M059J (cell line): ENCODE measurements around the gene GATB. TPM values are rescaled to one million over a fixed set of nuclear protein-coding genes. Genes with fewer than 3 reads are reported as not detected.
A peak's percentile ranks its signal among the peaks of the same experiment; 100 is the strongest.

Experiments used
- DNase-seq: peaks from one replicate; pipeline ENCODE4 v3.0.0-alpha.2; 2012; ENCODE audit warnings: low read depth
- total RNA-seq: library from RNA; depleted of rRNA; stranded (reverse); fragments of >200 nt; shearing (Covaris generic); gene quantifications from 2 replicates; pipeline ENCODE4 v1.2.3, GENCODE V29; 2014

Gene GATB
- total RNA-seq, 1 experiment from 2014 or later, result 31.7 TPM

DNA sequence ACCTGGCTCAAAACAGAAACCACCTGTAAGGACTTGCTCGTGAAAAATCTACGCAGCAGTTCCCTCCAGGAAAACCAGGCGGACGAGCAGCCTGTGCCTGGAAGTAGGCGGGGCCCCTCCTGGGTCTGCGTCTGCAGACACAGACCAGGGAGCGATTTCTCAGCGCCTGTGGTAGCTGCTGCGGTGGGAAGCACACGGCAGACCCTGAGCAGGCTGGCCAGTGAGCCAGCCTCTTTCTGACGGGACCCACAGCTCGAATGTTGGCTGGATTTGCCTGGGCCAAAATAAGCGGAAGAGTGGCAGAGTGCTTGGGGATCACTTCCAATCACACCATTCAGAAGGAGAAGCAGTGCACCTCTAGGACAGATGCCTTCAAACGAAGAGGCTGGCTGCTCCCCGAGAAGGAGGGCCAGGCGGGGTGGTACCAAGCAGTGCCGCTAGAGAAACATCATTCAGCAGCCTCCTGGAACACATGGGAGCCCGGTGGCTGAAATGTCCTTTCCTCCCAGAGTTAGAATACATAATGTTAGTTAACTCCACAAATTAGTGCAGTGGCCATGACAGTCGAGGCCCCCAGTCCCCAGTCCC, 85.9 kb downstream of the GATB start:
- DNase-seq, result peak; percentile 5

DNA sequence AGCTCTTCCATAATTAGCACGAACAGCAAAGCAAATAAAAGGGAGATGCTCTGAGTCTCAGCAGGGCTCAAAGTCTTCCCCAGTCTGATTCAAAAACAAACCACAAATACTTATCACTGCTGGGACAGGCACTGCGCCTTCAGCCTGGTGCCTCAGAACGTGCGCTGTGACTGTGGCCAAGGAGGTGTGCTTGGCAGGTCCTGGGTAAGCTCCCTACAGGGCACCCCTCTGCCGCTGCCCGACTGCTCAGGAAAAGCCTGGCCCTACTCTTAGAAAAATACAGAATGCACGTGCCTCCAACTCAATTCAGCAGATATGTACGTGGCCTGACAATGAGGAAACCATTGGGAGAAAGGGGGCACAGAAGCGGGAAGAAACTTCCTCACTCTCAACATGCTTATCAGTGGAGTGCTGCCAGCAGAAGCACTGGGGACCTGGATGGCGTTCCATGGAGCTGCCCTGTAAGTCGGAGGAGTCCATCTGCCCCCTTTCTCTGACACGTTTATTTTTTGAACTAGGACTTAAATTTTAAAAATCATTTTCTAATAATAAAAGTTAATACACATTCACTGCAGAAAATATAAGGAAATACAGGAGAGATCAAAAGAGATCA, 86.8 kb downstream of the GATB start:
- no peak for DNase-seq

DNA sequence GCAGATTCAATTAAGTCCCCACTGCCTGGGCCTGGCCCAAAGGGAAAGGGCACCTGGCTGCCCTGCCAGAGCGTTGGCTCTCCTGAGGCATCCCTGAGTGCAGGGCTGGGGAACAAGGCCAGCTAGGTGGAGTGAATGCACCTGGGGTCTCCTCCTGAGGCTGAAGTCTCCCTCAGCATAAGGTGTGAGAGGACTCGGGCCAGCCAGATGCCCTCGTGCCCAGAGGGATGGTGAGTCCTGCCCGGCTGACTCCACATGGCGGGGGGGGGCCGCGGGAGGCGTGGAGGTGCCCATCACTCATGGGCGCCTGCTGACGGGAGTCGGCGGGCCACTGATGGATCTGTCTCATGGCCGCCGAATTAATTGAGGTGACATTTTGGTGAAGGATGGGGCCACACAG, 87.8 kb downstream of the GATB start:
- no peak for DNase-seq

DNA sequence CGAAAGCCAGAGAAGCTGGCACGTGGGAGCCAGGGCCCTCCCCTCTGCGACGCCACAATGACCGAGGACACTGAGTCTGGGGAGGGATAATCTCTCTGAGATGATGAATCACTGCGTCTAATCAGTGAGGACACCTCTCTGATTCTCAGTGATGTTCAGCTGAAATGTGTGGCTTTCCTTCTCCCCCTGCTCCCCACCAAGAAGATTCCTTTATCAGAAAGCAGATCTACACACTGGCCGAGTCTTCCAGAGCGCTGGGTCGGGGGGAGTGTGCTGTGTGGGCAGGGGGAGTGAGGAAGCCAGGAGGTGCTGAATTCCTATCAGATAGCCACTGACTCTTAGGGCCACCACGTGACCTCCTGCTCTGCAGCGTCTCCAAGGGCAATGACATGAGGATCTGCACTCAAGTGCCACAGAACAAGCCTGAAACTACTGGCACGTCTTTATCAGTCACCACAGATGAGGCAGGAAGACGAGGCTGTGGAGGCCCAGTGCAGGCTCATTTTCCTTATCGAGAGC, 89.2 kb downstream of the GATB start:
- no peak for DNase-seq

DNA sequence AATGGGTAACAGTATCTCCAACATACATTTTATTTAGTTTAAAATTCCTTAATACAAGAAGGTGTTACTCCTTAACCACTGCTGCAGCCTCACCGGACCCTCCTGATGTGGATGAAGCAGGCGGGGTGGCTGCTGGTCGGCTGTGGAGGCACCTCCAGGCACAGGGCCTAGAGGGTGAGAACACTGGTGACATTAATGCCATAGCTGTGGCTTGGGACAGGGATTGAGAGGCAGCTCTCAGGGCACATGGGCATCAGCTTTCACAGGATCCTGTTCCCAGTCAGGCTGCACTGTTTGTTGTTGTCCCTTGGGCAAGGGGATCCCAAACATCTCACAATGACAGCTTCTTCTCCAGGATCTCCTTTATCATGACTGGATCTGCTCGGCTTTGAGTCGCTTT, 90.0 kb downstream of the GATB start:
- no peak for DNase-seq

DNA sequence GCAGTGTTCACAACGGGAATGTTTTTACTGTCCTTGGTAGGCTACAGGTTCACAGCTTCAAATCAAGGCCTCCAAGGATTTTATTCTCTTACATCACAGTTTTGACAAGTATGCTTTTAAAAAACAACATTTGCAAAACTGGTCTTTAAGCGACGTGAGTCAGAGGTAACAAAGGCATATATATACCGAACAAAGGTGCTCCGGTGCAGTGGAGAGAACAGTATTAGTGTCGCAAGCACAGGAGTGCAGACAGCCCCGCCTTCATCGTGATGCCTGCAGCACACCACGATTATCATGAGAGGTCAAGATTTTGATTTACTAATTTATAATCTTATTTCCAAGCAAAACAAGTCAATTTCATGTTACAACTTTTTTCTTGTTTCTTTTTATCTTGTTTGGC, 90.8 kb downstream of the GATB start:
- no peak for DNase-seq

- DNase-seq, result no peak
These were observed 92.0 kb downstream of the GATB start for GRCh38 chr4:151668689-151669402.

DNA sequence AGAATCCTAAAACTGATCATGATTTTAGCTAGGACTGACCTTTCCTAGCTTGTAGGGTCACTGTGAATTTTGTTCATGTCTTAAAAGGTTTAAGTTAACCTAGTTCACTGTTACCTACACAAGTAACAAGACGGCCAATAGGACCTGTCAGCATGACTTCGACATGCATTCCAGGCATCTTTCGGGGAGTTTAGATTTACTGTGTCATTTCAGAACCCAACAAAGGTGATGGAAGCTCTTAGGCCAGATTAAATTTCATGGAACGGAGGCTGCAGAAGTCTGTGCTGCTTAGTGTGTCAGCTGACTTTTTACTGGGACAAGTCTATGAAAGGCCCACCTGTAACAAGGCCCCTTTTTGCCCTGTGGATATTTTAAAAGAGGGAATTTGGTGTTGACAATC, 93.1 kb downstream of the GATB start:
- no peak for DNase-seq

DNA sequence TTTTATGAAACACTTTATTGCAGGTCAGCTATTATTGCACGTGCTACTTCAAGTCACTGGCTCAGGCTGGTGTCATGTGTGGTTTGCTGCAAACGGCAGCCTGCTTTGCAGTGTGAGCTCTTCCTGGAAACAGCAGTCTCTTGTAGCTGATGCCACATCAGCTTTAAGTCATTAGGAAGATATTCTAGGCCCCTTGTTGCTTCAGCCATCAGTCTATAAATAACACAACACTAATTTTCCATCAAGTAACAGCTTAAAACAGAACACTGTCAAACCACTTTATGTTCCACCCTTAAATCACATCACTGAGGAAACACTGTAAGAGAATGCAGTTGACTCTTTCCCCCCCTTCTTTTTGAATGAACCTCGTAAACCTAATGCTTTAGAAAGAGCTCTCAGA, 93.8 kb downstream of the GATB start:
- DNase-seq, result no peak

- DNase-seq, result no peak
These were observed 94.3 kb downstream of the GATB start for GRCh38 chr4:151666501-151666900.

DNA sequence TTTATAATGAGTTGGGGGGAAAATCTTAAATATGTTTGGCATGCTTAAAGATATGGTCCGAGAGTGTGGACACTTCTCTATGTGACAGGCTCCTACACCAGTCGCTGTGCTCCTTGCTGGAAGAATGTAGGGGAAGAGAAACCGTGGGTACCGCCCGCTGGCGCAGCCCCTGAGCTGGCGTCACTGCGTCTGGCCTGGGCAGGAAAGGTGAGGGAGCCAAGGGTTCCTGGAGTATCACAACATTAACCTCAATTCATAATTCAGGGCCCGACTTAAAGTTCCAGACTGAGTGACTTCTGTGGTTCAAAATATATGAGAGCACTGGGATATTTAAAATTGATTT, 95.1 kb downstream of the GATB start:
- DNase-seq, result no peak

DNA sequence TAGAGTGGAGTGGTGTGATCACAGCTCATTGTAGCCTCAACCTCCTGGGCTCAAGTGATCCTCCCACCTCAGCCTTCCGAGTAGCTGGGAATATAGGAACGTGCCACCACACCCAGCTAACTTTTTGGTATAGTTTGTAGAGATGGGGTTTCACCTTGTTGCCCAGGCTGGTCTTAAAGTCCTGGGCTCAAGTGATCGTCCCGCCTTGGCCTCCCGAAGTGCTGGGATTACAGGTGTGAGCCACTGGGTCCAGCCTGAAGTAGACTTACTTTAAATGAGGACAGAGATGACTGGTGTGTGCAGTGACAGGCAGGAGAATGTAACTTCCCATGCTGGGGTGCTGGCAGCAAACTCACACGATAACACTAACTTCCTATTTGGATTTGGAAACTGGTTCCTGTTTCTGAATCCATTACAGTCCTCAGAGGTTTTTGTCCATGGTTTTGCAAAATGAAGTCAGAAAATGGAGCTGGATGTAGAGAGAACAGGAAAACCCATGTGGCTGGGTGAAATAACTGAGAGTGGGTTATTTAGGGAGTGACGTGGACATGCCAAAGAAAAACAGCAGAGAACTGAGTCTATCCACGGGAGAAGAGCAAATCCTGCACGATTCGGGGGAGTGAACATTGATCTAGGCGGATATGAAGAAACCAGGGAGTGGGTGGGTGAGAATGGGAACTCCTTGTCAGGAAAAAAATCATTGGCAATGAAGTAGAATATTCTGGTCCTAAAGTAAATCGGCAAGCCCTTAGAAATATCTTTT, 95.6 kb downstream of the GATB start:
- DNase-seq, result no peak

DNA sequence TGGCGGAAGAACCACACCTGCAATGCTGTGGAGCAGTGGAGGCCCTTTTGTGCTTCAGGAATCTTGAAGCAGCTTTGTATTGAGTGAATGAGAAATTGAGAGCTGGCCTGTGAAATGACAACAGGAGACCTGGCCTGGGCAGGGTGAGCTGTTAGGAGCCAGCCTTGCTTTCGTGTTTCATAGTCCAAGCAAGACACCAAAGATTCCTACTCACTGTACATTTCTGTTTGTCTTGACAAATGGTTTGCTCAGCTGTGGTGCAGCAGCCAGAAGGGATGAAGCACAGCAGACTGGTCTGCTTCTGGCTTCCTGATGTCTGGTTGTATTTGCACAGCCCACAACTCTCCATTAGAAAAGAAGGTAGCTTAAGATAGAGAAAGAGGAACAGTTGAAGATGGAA, 96.5 kb downstream of the GATB start:
- no peak for DNase-seq

GRCh38 chr4:151663109-151663508, 97.7 kb downstream of the GATB start:
- DNase-seq, result no peak

- DNase-seq, result no peak
These were observed 98.9 kb downstream of the GATB start for GRCh38 chr4:151661873-151662272.

DNA sequence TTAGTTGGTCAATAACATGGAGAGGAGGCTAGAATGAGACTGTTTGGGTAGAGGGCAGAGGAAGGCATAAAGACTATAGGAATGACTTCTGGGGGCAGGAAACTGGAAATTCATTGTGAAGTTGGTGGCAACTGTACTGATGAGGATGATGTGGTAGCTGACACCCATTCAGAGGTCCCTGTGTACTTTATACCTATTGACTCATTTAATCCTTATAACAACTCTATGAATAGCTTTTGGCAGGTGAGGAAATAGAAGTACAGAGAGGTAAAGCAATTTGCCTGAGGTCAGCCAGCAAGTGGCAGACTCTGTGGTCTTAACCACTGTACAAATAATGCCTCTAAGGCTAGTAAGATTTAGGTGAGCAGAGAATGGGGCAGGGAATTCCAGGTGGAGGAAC, 100.1 kb downstream of the GATB start:
- DNase-seq, result no peak

DNA sequence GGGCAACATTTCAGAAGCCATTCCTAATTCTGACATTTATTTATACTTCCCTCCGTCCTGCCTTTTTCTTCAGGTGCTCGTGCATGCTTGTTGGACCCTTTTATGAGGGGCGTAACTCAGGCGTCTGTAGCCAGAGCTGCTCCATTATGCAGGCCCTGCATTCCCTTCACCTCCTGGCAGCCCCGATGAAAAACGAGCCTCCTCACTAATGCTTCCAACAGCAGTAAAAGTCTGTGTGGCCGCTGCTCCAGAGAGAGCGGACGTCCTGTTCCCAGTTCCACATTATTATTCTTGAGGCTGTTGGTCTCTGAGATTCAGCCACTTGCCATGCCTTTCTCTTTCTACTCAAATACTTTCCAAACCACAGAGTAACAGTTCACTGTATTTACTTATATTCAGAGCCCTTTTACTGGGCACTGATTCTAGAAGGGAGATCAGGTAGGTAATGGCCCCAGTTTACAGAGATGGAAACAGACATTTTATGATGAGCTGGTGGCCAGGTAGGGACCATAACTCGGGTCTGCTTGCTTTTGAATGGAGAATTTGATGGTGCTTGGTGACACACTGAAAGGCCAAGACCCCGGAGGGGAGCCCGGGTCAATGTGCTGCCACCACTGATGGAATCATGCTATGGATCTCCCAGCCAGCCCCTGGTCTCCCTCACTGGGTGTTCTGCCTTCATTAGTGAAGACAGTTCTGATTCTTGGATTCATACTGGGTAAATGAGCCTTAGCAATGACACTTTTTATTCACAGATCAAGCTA, 101.0 kb downstream of the GATB start:
- no peak for DNase-seq

DNA sequence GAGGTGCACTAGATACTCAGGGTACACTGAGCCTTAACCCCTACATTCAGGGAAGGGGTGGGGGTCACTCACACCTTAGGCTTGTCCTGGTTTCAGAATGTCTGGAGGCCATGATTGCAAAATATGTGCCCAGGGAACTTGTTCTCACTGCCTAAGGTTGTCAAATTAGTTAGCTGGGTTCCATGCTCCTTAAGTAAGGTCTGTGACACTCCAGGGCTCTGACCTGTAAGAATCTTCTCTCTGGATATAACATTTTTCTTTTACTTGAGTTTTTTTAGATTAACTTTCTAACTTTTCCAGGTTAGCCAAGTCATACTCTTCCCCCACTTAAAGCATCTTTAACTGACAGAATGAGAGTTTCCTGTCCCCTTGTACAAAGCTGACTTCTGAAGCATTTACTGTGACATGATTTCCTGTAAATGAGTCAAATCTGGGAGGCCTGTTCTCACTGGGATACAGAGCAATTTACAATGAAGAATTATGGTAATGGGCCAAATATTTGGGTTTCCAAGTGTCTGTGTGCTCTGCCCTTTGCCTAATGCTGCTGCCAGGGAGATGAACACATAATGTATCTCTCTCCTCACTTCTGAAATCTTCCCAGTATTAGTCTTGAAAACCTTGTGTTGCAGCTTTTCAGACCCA, 101.7 kb downstream of the GATB start:
- DNase-seq, result peak; percentile 39

GRCh38 chr4:151657896-151658295, 102.9 kb downstream of the GATB start:
- DNase-seq, result no peak

GRCh38 chr4:151656058-151656457, 104.7 kb downstream of the GATB start:
- DNase-seq, result no peak

DNA sequence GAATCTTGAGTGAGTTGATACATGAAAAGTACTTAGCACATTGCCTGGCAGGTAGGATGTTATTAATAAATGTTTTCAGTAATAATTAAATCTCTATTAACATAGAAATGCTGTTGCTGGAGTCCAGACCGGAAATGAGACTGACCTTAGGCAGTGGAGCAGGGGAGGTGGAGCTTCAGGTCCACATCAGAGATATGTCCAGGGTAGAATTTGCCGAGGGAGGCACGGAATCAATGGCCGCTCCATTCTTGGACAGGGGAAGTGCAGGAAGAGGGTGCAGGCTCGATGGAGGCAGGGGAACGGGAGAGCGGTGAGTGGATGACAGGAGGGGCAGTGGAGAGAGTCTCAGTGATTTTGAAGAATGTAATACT, 107.3 kb downstream of the GATB start:
- no peak for DNase-seq
